ENCODE data around the gene C21orf58. TPM values are rescaled to one million over a fixed set of nuclear protein-coding genes. Genes with fewer than 3 reads are reported as not detected.

C21orf58 gene
- total RNA-seq, 3 donors from 2014 or later (not counting 1 experiment from before 2014, with no cell fraction given), result 4.0 to 8.9 (median 5.2) TPM

GRCh38 chr21:46340998-46341397 is 17.3 kb upstream of the C21orf58 start:
- Mint-ChIP-seq H3K9me3 (no peaks in the 10 kb centered on the region), H3K27me3 (ENCODE audit: low read depth in 2 of 2) (no peaks in the 10 kb centered on the region), H3K4me1 (peaks cover 20 to 29% of the 10 kb centered on the region in 2 donors), H3K36me3 (peaks cover 16% of the 10 kb centered on the region), H3K4me3 (no peak overlapping the region), H3K27ac (no peak overlapping the region)
- peaks cover 28% of the 10 kb centered on the region for H3K36me3 ChIP-seq (ENCODE audit: control insufficient read depth, insufficient read depth, low read length)
- no peaks in the 10 kb centered on the region for H3K27me3 ChIP-seq (ENCODE audit: control insufficient read depth, insufficient read depth, low read length)
- H3K4me1 ChIP-seq (ENCODE audit: control insufficient read depth, insufficient read depth, low read length), result no peaks in the 10 kb centered on the region
- H3K9me3 ChIP-seq (ENCODE audit: control insufficient read depth, insufficient read depth, low read length), result no peaks in the 10 kb centered on the region
- no peak for TF ChIP-seq CTCF (IDR thresholded peaks at IDR 0.05)
- WGBS (ENCODE audit: insufficient coverage), result 98% methylated on average over 8 of the region's 8 CpGs
- intact Hi-C loops (cut with micrococcal nuclease), result no loop called here
- DNase-seq, result no peak
- no peak for ATAC-seq
- H3K4me3 ChIP-seq (ENCODE audit: low read length), result no peak overlapping the region
- H3K27ac ChIP-seq (ENCODE audit: low read length), result no peak overlapping the region

- H3K27me3 Mint-ChIP-seq (ENCODE audit: low read depth in 2 of 2), result no peaks in the 10 kb centered on the region
- Histone ChIP-seq H3K4me1 (ENCODE audit: control insufficient read depth, insufficient read depth, low read length) (no peaks in the 10 kb centered on the region), H3K27ac (ENCODE audit: low read length) (no peak overlapping the region), H3K9me3 (ENCODE audit: control insufficient read depth, insufficient read depth, low read length) (no peaks in the 10 kb centered on the region), H3K4me3 (ENCODE audit: low read length) (no peak overlapping the region), H3K27me3 (ENCODE audit: control insufficient read depth, insufficient read depth, low read length) (no peaks in the 10 kb centered on the region), H3K36me3 (ENCODE audit: control insufficient read depth, insufficient read depth, low read length) (peaks cover 30% of the 10 kb centered on the region)
- H3K9me3 Mint-ChIP-seq, result no peaks in the 10 kb centered on the region
- ATAC-seq (no peak), DNase-seq (no peak)
- no peak overlapping the region for H3K4me3 Mint-ChIP-seq
- intact Hi-C loops (cut with micrococcal nuclease), result no loop called here
- WGBS (ENCODE audit: insufficient coverage), result 100% methylated on average over 1 of the region's 3 CpGs
- peaks cover 16% of the 10 kb centered on the region for H3K36me3 Mint-ChIP-seq
- no peak overlapping the region for H3K27ac Mint-ChIP-seq
- no peak for TF ChIP-seq CTCF (IDR thresholded peaks at IDR 0.05)
- H3K4me1 Mint-ChIP-seq, result peaks cover 11 to 21% of the 10 kb centered on the region in 2 donors
Measured at GRCh38 chr21:46336603-46337002, 12.9 kb upstream of the C21orf58 start.

- H3K27ac Mint-ChIP-seq, result no peak overlapping the region
- no peaks in the 10 kb centered on the region for H3K9me3 ChIP-seq (ENCODE audit: control insufficient read depth, insufficient read depth, low read length)
- 92% methylated on average over 12 of the region's 12 CpGs for WGBS (ENCODE audit: insufficient coverage)
- no peaks in the 10 kb centered on the region for H3K27me3 ChIP-seq (ENCODE audit: control insufficient read depth, insufficient read depth, low read length)
- no peak overlapping the region for H3K27ac ChIP-seq (ENCODE audit: low read length)
- no peaks in the 10 kb centered on the region for H3K9me3 Mint-ChIP-seq
- no peaks in the 10 kb centered on the region for H3K27me3 Mint-ChIP-seq (ENCODE audit: low read depth in 2 of 2)
- H3K4me1 Mint-ChIP-seq, result peaks cover under 1 to 10% of the 10 kb centered on the region in 2 donors
- H3K4me3 Mint-ChIP-seq, result no peak overlapping the region
- H3K36me3 ChIP-seq (ENCODE audit: control insufficient read depth, insufficient read depth, low read length), result peaks cover 30% of the 10 kb centered on the region
- no peak for DNase-seq
- H3K4me1 ChIP-seq (ENCODE audit: control insufficient read depth, insufficient read depth, low read length), result no peaks in the 10 kb centered on the region
- no peak for ATAC-seq
- intact Hi-C loops (cut with micrococcal nuclease), result no loop called here
- H3K4me3 ChIP-seq (ENCODE audit: low read length), result no peak overlapping the region
- H3K36me3 Mint-ChIP-seq, result peaks cover 10% of the 10 kb centered on the region
- no peak for TF ChIP-seq CTCF (IDR thresholded peaks at IDR 0.05)
Measured at GRCh38 chr21:46334351-46335140, 10.9 kb upstream of the C21orf58 start.

All from natural killer cell (primary cell).